Activated T-cell treated with anti-CD3 and anti-CD28 coated beads, Interleukin-2, amount 50 U/mL, for 4 hours (primary cell): ENCODE data around the gene ZNF197. TPM values are rescaled to one million over a fixed set of nuclear protein-coding genes. Genes with fewer than 3 reads are reported as not detected.
"Not testable (repeated sequence)": the region's sequence is repeated elsewhere in the genome, so short reads cannot be mapped to it uniquely, and the experiment has no call there.

ENCODE experiments used
- ATAC-seq, 2 donors: fragments of 200-7000 bp; cut with Tn5 transposase; one replicate each; pipeline ENCODE4 v1.10.0; 2021
- DNase-seq: peaks from one replicate; pipeline ENCODE4 v3.0.0-alpha.2; 2020
- H3K27me3 Mint-ChIP-seq: one replicate; pipeline ENCODE4 v1.8.0; 2021; ENCODE audit warnings: low read depth, mixed read lengths
- H3K36me3 Mint-ChIP-seq: one replicate; pipeline ENCODE4 v1.8.0; 2022; ENCODE audit warnings: mixed read lengths; ENCODE audit not compliant: insufficient read depth
- H3K4me1 Mint-ChIP-seq: one replicate; pipeline ENCODE4 v1.8.0; 2021; ENCODE audit warnings: low read depth, mixed read lengths
- H3K4me3 Mint-ChIP-seq: one replicate; pipeline ENCODE4 v1.8.0; 2021; ENCODE audit warnings: mild to moderate bottlenecking, moderate library complexity, mixed read lengths
- H3K9me3 Mint-ChIP-seq: one replicate; pipeline ENCODE4 v1.8.0; 2021; ENCODE audit warnings: mixed read lengths
- total RNA-seq, 3 donors: library from RNA; stranded (reverse); gene quantifications; one replicate each; pipeline ENCODE4 v1.2.1, GENCODE V29; 2021

ZNF197 gene
- 1 to 10 TPM; 7.2 to 8.2 (median 7.6) TPM for total RNA-seq

- Mint-ChIP-seq H3K27me3 (no peaks in the 10 kb centered on the region), H3K9me3 (no peaks in the 10 kb centered on the region), H3K4me3 (peak within 1 kb of the TSS; percentile 89), H3K4me1 (peaks cover 29% of the 10 kb centered on the region), H3K36me3 (peaks cover 13% of the 10 kb centered on the region)
- DNase-seq (peak; percentile 40), ATAC-seq (peak; percentile 96 to 97)
Measured at GRCh38 chr3:44624749-44625480, at the start of gene ZNF197. Gene ZNF197, plus strand, starts transcription at chr3:44625036. Its CDS starts 4,119 bp downstream, at chr3:44629155.

- peaks cover 21% of the 10 kb centered on the region for H3K9me3 Mint-ChIP-seq
- no peak overlapping the region for H3K4me3 Mint-ChIP-seq
- ATAC-seq (no peak), DNase-seq (no peak)
- H3K27me3 Mint-ChIP-seq = no peaks in the 10 kb centered on the region
- H3K36me3 Mint-ChIP-seq = peaks cover 10% of the 10 kb centered on the region
- no peaks in the 10 kb centered on the region for H3K4me1 Mint-ChIP-seq
Measured at GRCh38 chr3:44576613-44577012, 48.2 kb upstream of the ZNF197 start.

- not testable (repeated sequence) for H3K27me3 Mint-ChIP-seq, ATAC-seq, DNase-seq, H3K36me3 Mint-ChIP-seq, H3K4me1 Mint-ChIP-seq, H3K4me3 Mint-ChIP-seq
- peaks cover 15% of the 10 kb centered on the region for H3K9me3 Mint-ChIP-seq
Measured at GRCh38 chr3:44577354-44577952, 47.4 kb upstream of the ZNF197 start.

GRCh38 chr3:44578316-44578715, 46.5 kb upstream of the ZNF197 start:
- H3K4me3 Mint-ChIP-seq, H3K36me3 Mint-ChIP-seq, DNase-seq, H3K9me3 Mint-ChIP-seq, H3K27me3 Mint-ChIP-seq, H3K4me1 Mint-ChIP-seq, ATAC-seq: not testable (repeated sequence)

- H3K4me3 Mint-ChIP-seq, ATAC-seq, H3K4me1 Mint-ChIP-seq, DNase-seq: not testable (repeated sequence)
- H3K36me3 Mint-ChIP-seq = peaks cover 10% of the 10 kb centered on the region
- H3K27me3 Mint-ChIP-seq = peaks cover 14% of the 10 kb centered on the region
- peaks cover 14% of the 10 kb centered on the region for H3K9me3 Mint-ChIP-seq
Measured at GRCh38 chr3:44578924-44579515, 45.8 kb upstream of the ZNF197 start.

- H3K9me3 Mint-ChIP-seq = not testable (repeated sequence)
- Mint-ChIP-seq H3K27me3 (peaks cover 19% of the 10 kb centered on the region), H3K36me3 (peaks cover 10% of the 10 kb centered on the region)
Measured at GRCh38 chr3:44579749-44580148, 45.1 kb upstream of the ZNF197 start.

GRCh38 chr3:44580971-44581370, 43.9 kb upstream of the ZNF197 start:
- H3K36me3 Mint-ChIP-seq, DNase-seq, H3K4me3 Mint-ChIP-seq, H3K4me1 Mint-ChIP-seq, ATAC-seq, H3K9me3 Mint-ChIP-seq: not testable (repeated sequence)
- peaks cover 31% of the 10 kb centered on the region for H3K27me3 Mint-ChIP-seq

More at GRCh38 chr3:44579749-44580148, 45.1 kb upstream of the ZNF197 start:
- not testable (repeated sequence) for H3K4me3 Mint-ChIP-seq, DNase-seq, H3K4me1 Mint-ChIP-seq, ATAC-seq

GRCh38 chr3:44584646-44585501, 40.0 kb upstream of the ZNF197 start, which contains the start of gene ZNF660:
Gene ZNF660, plus strand, starts transcription at chr3:44584964. Its CDS starts 9,230 bp downstream, at chr3:44594194.
- H3K9me3 Mint-ChIP-seq = peaks cover 11% of the 10 kb centered on the region

GRCh38 chr3:44596621-44597020, 28.2 kb upstream of the ZNF197 start:
- ATAC-seq (no peak), DNase-seq (no peak)
- no peaks in the 10 kb centered on the region for H3K4me1 Mint-ChIP-seq
- H3K36me3 Mint-ChIP-seq = peaks cover 6% of the 10 kb centered on the region
- H3K27me3 Mint-ChIP-seq = peaks cover 2% of the 10 kb centered on the region
- H3K9me3 Mint-ChIP-seq = peaks cover 29% of the 10 kb centered on the region
- no peak overlapping the region for H3K4me3 Mint-ChIP-seq

More at GRCh38 chr3:44584646-44585501, 40.0 kb upstream of the ZNF197 start, which contains the start of gene ZNF660:
- H3K27me3 Mint-ChIP-seq = peaks cover 54% of the 10 kb centered on the region
- no peak for DNase-seq
- peak; percentile 48 to 67 for ATAC-seq
- peaks cover 3% of the 10 kb centered on the region for H3K4me1 Mint-ChIP-seq
- H3K4me3 Mint-ChIP-seq = peak within 1 kb of the TSS; percentile 52
- peaks cover 15% of the 10 kb centered on the region for H3K36me3 Mint-ChIP-seq

- Mint-ChIP-seq H3K4me1 (no peaks in the 10 kb centered on the region), H3K4me3 (no peak overlapping the region), H3K36me3 (peaks cover 2% of the 10 kb centered on the region), H3K27me3 (peaks cover 5% of the 10 kb centered on the region), H3K9me3 (peaks cover 2% of the 10 kb centered on the region)
- ATAC-seq (no peak), DNase-seq (no peak)
Measured at GRCh38 chr3:44601749-44602148, 23.1 kb upstream of the ZNF197 start.

- H3K36me3 Mint-ChIP-seq = no peaks in the 10 kb centered on the region
- no peak overlapping the region for H3K4me3 Mint-ChIP-seq
- no peak for ATAC-seq
- peaks cover 3% of the 10 kb centered on the region for H3K9me3 Mint-ChIP-seq
- H3K27me3 Mint-ChIP-seq = peaks cover 3% of the 10 kb centered on the region
- no peak for DNase-seq
- H3K4me1 Mint-ChIP-seq = no peaks in the 10 kb centered on the region
Measured at GRCh38 chr3:44612678-44613077, 12.2 kb upstream of the ZNF197 start.

- no peaks in the 10 kb centered on the region for H3K27me3 Mint-ChIP-seq
- no peak overlapping the region for H3K4me3 Mint-ChIP-seq
- H3K4me1 Mint-ChIP-seq = peaks cover 31% of the 10 kb centered on the region
- no peak for DNase-seq
- H3K9me3 Mint-ChIP-seq = no peaks in the 10 kb centered on the region
- peaks cover 40% of the 10 kb centered on the region for H3K36me3 Mint-ChIP-seq
- ATAC-seq = no peak
Measured at GRCh38 chr3:44628716-44629115, 3.9 kb downstream of the ZNF197 start.

- no peak for DNase-seq
- Mint-ChIP-seq H3K27me3 (no peaks in the 10 kb centered on the region), H3K36me3 (peaks cover 65% of the 10 kb centered on the region), H3K4me1 (peaks cover 16% of the 10 kb centered on the region), H3K9me3 (peaks cover 17% of the 10 kb centered on the region), H3K4me3 (no peak overlapping the region)
- ATAC-seq = no peak
Measured at GRCh38 chr3:44632193-44632592, 7.4 kb downstream of the ZNF197 start.

GRCh38 chr3:44642337-44642736, 17.5 kb downstream of the ZNF197 start:
- no peak overlapping the region for H3K4me3 Mint-ChIP-seq
- no peaks in the 10 kb centered on the region for H3K27me3 Mint-ChIP-seq
- no peaks in the 10 kb centered on the region for H3K4me1 Mint-ChIP-seq
- DNase-seq (no peak), ATAC-seq (no peak)
- H3K9me3 Mint-ChIP-seq = peaks cover 57% of the 10 kb centered on the region
- H3K36me3 Mint-ChIP-seq = peaks cover 63% of the 10 kb centered on the region
